Colon (tissue), 2 donors: ENCODE data around the gene ZNF407.
A peak's percentile ranks its signal among the peaks of the same experiment; 100 is the strongest.

Source experiments
- FAIRE-seq: peaks from 2 replicates; lab custom pipeline; 2012; peaks lifted over from hg19 to GRCh38; lab: Jason Lieb, UNC
- donor health status: control.
- donor health status: control.

The ZNF407 gene

DNA sequence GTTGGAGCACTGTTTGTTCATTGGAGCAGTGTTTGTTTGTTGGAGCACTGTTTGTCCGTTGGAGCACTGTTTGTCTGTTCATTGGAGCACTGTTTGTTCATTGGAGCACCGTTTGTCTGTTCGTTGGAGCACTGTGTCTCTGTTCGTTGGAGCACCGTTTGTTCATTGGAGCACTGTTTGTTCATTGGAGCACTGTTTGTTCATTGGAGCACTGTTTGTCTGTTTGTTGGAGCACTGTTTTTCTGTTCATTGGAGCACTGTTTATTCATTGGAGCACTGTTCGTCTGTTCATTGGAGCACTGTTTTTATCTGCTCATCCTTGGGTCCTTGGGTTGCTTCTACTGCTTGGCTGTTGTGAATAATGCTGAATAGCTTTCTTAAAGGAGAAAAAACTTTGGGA is 74.7 kb downstream of the ZNF407 start:
- no peak for FAIRE-seq

DNA sequence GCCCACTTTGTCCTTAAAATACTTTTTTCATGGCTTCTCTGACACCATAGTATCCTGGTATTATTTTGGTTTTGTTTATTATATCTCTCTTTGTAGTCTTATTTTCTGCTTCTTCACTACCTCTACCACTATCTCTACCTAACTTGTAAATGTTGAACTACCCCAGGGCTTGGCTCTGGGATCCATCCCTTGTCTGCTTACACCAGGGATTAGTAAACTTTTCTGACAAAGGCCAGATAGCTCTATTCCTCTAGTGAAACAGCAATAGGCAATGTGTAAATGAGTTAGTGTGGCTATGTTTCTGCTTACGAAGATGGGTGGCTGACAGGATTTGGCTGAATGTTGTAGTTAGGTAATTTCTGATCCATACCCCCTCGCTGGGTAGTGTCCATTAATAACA is 76.8 kb downstream of the ZNF407 start:
- FAIRE-seq, result no peak

DNA sequence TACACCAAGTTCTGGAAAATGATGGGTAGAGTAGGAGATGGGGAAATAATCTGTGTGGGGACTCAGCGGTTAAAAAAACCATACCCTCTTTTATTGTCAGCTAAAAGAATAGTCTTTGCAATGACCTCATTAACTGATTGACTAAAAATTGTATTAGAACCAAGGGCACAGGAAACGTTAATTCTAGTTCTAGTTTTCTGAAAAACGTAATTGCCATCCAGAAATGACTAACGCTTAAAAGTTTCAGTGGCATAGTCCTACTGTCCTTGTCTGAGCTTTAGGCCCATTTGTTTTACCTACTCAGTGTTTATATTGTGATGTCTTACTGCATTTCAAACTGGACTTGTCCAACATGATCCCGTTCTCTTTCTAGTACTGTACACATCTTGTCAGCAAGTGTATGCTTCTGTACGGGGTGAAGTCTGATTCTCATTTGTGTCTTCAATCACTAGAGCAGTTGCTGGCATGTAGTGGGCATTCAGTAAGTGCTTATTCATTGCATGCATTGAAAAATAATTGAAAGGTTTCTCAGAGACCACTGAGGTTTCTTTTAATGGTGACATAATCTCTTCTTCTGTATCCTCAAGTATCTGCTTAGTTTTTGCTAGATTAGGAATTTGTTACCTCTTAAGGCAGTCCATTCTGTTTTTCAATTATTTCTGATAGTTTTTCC is 81.5 kb downstream of the ZNF407 start:
- FAIRE-seq, result no peak

GRCh38 chr18:74679679-74680076 is 82.0 kb downstream of the ZNF407 start:
- FAIRE-seq, result no peak

GRCh38 chr18:74682141-74682990 is 84.7 kb downstream of the ZNF407 start:
- no peak for FAIRE-seq

GRCh38 chr18:74682991-74683297 is 85.3 kb downstream of the ZNF407 start:
- FAIRE-seq, result no peak

DNA sequence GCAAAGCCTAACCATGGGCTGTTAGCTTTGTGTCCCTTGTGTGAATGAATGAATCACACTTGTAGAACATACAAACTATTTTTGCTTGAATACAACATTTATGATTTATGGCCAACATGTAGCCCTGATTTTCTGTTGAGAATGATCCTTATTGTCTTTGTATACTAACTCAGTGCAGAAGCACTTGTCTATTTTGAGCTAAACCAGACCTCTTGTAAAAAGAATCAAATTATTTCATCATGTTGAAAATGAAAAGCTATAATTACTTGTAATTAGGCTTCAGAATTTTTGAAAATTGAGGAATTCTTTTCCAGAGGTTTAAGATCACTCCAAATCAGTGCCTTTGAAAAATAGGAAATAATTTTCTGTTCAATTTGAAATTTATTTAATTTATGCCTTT is 85.9 kb downstream of the ZNF407 start:
- peak; percentile 10 for FAIRE-seq

- FAIRE-seq, result no peak
Observed at GRCh38 chr18:74689251-74689650, 91.6 kb downstream of the ZNF407 start.

DNA sequence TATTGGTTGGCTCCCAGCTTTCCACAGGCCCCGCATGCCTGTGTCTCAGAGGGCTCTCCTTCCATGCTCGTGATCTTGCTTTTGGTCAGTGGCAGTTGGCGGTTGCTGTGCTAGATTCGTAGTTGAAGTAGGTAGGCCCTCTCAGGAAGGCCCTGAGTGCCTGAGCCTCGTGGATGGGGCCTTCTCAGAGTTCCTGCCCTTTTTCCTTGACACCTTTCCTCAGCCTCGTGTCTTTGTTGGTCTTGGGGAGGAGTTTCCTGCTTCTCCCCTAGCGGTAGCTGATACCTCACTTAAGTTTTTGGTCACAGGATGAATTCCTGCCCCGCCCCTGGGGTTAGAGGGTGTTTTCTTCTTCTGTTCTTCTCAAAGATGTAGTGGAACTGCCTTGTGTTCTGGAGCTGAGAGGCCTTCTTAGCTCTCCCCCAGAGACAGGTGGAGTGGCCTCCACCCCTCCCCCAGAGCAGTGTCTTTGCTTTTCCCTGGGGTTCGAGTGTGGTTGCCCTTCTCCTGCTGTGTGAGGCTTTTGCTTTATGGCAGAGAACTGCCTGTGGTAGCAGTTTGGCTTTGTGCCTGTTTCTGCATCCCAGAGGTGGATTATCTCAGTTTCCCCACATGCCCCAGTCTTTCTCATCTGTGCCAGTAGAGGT is 94.8 kb downstream of the ZNF407 start:
- FAIRE-seq, result no peak

DNA sequence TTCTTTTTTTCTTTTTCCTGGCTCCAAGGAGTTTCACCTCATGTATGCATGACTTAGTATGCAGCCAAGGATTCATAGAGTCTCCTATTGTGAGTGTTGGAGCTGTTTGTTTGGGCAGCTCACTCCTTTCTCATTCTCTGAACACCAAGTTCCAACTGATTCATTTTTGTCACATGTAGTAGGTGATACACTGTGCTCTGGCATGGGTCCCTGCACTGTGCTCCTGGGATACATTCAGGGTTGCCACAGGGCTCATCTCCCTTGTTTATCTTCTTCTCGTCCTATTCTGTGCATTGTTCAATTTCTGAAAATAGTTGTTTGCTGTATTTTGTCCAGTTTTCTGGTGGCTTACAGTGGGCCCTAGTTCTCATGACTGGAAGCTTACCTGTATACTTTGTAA is 96.8 kb downstream of the ZNF407 start:
- no peak for FAIRE-seq

- no peak for FAIRE-seq
Observed at GRCh38 chr18:74695170-74695569, 97.5 kb downstream of the ZNF407 start.

DNA sequence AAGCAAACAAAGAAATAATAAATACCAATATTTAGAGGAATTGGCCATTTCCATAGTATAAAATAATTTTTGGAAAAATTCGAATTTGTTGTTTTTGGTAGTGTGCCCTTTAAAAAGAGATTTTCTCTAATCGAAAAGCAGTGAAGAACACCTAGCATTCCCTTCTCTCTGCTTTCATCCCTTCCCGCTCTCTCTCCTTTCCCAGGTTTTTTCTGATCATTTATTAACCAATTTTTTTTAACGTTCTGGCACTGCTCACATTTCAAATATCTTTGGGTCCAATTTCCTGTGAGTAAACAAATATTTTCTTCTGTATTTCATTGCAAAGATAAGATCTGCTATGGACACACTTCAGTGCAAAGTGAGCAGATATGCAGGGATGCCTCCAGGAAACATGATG is 101.2 kb downstream of the ZNF407 start:
- no peak for FAIRE-seq

- no peak for FAIRE-seq
Observed at GRCh38 chr18:74699455-74699854, 101.8 kb downstream of the ZNF407 start.

GRCh38 chr18:74702950-74703349 is 105.3 kb downstream of the ZNF407 start:
- no peak for FAIRE-seq

GRCh38 chr18:74708169-74708568 is 110.5 kb downstream of the ZNF407 start:
- no peak for FAIRE-seq

DNA sequence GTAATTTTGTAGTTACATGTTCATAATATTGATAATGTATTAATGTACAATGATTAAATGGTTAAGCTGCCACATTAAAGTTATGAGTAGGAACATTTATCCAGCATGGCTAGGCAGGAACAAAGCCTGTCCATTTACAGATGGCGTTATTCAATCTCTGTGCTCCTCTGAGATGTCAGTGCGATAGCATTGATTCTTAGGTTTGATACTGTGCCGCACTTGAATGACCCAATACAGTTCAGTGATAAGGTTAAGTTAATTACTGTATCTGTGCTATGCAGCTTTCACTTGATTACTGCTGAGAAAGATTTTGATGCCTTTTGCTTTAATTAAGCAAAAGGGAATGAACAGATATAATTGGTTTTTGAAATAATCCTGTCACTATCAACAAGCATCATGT is 111.8 kb downstream of the ZNF407 start:
- FAIRE-seq, result no peak

GRCh38 chr18:74714120-74714519 is 116.5 kb downstream of the ZNF407 start:
- no peak for FAIRE-seq

DNA sequence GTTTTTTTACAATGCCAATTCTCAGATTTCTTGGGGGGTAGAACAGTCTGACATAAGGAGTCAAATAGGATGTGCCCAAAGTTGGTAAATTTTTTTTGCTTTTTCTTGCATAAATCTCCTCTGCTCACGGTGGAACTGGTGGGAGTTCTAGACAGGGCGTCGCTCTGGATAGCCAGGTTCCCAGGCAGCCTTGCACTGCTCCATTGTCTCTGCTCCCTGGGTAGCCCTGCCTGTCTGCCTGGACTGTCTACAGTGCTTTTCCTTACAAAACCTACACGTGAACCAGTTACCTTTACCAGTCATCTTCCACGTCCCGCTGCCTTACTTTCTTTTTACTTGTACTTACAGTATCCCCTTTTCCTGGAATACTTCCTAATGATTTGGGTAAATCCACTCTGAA is 117.1 kb downstream of the ZNF407 start:
- FAIRE-seq, result no peak

DNA sequence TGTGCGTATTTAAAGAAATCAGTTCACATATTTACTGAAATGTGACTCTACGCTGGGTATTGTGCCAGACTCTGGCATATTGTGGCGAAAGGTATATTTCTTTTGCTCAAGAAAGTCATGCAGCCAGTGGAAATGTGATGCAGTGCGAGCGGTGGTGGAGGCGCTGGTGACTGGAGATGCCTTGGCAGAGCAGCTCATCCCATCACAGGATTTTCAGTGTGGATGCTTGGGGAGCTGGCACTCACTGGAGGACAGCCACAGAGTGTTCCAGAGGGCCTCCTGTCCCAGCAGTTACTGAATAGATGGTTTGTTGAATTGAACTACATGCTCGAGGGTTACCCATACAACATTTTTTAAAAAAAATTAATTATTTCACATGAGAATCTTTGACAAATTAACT is 117.6 kb downstream of the ZNF407 start:
- no peak for FAIRE-seq

DNA sequence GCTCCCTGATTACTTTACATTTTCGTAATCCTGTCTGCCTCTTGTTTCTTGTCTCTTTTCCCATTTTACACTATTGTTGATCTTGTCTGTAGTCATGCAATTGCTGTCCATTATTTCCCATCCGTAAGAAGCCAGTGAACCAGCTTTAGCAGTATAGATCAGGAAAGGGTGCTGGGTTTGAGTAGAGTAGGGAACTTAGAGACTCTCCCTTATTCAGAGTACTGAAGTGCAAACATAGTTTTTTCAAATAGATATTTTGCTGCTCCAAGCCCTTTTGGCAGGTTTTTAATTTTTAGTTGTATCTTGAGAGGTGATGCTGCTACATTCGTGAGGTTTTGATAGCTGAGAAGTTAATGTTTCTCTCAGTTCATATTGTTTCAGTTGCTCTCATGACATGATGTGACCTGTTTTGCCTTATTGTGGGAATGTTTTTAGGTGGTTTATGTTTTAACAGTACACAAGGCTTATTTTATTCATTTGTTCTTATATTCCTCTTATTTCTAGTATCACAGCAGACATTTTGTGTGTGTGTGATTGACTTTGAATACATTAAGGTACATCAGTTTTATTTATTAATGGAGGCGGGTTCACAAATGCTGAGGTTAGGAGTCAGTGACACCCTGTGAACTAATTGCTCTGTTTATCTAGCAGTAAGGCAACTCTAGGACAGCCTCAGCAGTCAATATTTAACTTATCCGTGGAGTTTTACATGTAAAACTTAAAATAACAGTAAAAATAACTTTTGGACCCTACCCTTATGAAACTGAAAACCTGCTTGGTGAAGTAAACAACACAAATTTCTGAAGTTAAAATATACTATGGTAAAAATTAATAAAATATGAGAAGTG is 118.4 kb downstream of the ZNF407 start:
- FAIRE-seq, result no peak

DNA sequence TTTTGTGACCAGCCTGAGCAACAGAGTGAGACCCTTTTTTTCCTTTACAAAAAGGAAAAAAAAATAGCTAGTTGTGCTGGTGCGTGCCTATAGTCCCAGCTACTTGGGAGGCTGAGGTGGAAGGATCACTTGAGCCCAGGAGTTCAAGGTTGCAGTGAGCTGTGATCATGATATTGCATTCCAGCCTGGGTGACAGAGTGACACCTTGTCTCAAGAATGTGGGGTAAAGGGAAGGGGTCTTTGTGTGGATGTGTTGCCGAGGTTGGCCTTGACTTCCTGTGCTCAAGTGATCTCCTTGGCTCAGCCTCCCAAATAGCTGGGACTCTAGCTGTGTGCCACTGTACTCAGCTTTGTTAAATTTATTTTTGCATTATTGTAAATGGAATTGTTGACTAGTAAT is 120.6 kb downstream of the ZNF407 start:
- FAIRE-seq, result no peak

DNA sequence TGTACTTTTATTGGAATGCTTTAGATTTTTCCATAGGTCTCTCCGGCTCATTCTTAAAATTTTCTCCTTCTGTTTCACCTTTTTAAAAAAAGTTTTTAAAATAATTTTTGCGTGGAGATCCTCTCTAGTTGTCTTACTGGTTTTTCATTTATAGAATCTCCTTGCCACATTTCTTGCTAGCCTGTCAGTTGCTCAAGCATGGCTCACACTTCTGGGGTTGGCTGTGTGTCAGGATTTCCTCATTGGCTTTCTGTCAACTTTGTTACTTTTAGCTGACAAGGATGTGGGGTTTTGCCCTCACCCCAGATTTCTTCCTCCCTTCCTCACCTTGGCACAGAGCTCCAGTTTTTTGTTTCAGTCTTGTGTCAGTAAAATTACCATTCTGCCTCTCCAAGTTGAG is 124.6 kb downstream of the ZNF407 start:
- FAIRE-seq, result no peak

DNA sequence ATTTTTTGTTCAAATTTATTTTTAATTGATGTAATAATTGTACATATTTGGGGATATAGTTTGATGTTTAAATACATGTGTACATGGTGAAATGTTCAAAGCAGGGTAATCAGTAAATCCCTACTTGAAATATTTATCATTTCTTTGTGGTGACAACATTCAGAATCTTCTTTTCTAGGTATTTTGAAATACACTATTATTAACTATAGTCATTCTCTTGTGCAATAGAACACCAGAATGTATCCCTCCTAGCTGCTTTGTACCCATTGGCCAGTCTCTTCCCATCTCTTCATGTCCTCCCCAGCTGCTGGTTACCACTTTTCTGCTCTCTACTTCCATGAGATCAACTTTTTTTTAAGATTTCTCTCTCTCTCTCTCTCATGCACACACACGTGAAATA is 126.5 kb downstream of the ZNF407 start:
- FAIRE-seq, result no peak
